GM21825 (cell line): ENCODE data around the gene PDHB.
"Not testable (repeated sequence)": the region's sequence is repeated elsewhere in the genome, so short reads cannot be mapped to it uniquely, and the experiment has no call there.

ENCODE experiments used
- ATAC-seq: cut with Tn5 transposase; IDR thresholded peaks from one replicate; pipeline ENCODE4 v1.9.1; 2021; ENCODE audit warnings: mild to moderate bottlenecking, moderate library complexity; ENCODE audit not compliant: unreplicated experiment

The PDHB gene

GRCh38 chr3:58440996-58441355 lies 7.3 kb upstream of the PDHB start:
- ATAC-seq, result not testable (repeated sequence)

- ATAC-seq, result not testable (repeated sequence)
Observed at GRCh38 chr3:58437276-58437675, 3.6 kb upstream of the PDHB start.

DNA sequence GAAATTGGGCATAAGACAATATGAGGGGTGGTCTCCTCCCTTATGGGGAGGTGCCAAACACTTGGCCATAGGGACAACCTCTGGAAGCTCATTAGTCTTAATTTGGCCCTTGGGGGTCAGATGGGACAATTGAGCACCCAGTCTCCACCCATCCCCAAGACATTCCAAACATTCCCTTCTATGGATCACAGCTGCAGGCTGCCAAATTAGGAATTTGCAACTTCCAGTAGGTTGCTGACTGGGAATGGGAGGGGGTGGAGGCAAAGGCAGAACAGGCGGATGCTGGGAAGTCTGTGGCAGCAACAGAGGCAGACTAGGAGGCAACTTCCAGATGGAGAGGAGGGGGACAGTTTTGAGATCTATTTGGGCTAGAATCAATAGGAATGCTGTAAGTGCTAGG lies 1.4 kb upstream of the PDHB start:
- no peak for ATAC-seq

DNA sequence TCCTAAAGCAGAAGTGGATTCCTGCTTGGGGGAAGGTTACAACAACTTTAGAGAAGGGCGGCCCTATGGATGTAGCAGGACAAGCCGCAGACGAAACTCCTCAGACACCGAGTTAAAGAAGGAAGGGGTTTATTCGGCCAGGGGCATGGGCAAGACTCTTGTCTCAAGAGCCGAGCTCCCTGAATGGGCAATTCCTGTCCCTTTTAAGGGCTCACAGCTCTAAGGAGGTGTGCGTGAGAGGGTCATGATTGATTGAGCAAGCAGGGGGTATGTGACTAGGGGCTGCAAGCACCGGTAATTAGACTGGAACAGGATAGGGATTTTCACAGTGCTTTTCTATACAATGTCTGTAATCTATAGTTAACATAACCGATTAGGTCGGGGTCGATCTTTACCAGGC lies 879 bp upstream of the PDHB start:
- ATAC-seq, result no peak

DNA sequence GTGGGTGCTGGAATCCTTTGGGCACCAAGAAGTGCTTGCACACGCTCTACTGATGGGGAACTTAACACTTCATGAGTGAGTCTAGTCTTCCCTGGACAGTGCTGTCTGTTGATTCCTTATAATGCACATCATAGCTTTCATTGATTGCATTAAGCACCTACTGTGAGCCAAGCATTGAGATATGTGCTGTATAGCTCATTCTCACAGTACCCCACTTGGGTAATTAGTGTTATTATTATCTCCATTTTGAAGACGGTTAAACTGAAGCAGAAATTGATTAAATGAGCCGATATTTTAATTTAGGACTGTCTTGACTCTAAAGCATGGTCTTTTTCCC lies 504 bp upstream of the PDHB start:
- no peak for ATAC-seq

- ATAC-seq, result no peak
Observed at GRCh38 chr3:58432905-58433304, 727 bp downstream of the PDHB start.

- peak; percentile 48 for ATAC-seq
Observed at GRCh38 chr3:58429657-58430056, 4.0 kb downstream of the PDHB start.

DNA sequence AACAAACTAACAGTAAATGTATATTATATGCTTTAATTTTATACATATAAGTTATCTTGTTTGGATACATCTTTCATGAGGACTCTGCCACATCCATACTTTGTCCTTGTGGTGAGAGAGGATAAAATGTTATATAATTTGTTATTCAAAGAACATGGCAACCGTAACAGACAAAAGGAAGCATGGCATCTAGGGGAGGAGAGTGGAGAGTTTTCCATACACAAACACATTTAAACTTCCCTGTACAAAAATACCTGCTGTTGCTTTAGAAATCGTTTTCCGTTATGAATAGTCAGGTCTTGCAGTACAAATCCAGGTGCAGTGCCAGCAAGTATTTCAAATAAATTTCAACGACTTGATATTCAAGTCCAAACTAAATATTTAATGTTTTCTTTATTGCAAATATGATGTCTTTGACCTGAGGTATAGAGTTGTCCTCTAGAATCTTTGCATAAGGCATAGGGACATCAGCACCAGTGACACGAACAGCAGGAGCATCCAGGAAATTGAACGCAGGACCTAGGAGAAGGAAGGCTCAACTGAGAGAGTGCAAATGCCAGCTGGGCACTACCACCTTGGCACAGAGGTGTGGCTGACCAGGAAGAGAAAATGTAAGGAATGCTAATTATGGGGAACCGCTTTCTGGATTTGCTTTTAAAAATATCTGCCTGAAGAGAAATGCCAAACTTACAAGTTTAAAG lies 5.8 kb downstream of the PDHB start:
- no peak for ATAC-seq

DNA sequence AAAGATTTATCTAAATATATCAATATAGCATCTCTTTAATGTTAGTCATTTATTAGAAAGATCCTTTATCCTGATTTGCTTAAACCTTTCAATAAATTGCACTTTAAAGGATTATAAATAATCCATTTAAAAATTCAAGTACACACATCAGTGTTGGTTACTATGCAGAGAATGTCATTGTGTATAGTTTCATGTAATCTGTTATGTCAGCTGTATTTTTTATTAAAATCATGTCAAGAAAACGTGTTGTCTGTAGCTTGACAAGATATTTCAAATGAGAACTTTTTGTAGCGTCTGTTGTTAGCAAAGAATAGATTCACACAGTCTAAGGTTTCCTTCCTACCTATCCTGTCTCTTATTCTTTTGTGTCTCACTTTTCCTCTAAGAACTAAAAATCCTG lies 7.8 kb downstream of the PDHB start:
- no peak for ATAC-seq

DNA sequence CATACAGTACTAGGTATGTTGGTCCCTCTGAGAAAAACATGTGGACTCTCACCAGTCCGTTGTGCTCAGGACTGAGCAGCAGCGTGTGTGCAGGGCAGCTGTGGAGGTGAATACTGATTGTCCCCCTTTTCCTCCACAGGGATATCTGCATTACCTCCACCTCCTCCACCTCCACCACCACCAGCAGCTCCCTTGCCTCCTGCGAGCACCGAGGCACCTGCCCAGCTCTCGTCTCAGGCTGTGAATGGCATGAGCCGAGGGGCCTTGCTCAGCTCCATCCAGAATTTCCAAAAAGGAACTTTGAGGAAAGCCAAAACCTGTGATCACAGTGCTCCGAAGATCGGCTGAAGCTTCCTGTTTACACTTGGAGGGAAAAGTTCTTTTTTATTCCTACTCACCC lies 9.0 kb downstream of the PDHB start:
- ATAC-seq, result no peak

- ATAC-seq, result no peak
Observed at GRCh38 chr3:58422756-58423325, 10.8 kb downstream of the PDHB start.

- no peak for ATAC-seq
Observed at GRCh38 chr3:58421004-58421403, 12.6 kb downstream of the PDHB start.

GRCh38 chr3:58419780-58420507 lies 13.7 kb downstream of the PDHB start:
- peak; percentile 61 for ATAC-seq

DNA sequence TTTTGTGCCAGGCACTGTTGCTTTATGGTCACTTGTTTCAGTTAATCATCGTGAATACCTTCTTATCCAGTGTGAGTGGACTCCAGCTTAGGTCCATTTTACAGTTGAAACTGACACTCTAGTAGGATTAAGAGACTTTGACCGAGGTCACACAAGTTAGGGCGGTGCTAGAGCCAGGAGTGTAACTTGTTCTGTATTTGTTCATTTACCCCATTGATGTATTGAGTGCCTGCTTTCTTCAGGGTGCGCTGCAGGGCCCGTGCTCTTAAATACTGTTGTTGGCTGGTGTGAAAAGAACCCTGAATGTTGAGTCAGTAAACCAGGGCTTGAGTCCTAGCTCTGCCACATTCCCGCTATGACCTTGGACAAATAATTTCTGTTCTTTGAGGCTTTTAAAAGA lies 15.4 kb downstream of the PDHB start:
- ATAC-seq, result no peak

GRCh38 chr3:58417075-58417474 lies 16.6 kb downstream of the PDHB start:
- no peak for ATAC-seq

DNA sequence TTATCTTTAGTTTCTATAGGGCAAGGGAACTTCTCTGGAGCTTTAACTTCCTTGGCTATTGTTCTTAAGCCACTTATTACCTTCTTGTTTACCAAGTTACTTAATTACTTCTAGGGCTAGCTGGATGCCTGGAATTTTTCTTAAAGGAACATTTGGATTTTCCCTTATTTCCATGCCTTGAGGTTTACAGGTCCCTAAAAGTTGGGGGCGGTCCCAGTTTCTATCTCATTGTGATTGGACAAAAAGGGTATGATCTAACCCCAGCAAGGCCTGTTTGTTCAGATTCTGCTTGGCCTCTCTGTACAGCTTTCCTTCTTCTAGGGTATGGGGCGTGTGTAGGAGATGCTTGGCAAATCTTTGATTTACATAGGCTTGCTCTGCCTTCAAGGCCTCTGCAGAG lies 17.4 kb downstream of the PDHB start:
- ATAC-seq, result no peak

- ATAC-seq, result no peak
Observed at GRCh38 chr3:58414538-58415197, 19.0 kb downstream of the PDHB start.

- ATAC-seq, result no peak
Observed at GRCh38 chr3:58411851-58412830, 21.5 kb downstream of the PDHB start.

GRCh38 chr3:58411036-58411435 lies 22.6 kb downstream of the PDHB start:
- no peak for ATAC-seq

DNA sequence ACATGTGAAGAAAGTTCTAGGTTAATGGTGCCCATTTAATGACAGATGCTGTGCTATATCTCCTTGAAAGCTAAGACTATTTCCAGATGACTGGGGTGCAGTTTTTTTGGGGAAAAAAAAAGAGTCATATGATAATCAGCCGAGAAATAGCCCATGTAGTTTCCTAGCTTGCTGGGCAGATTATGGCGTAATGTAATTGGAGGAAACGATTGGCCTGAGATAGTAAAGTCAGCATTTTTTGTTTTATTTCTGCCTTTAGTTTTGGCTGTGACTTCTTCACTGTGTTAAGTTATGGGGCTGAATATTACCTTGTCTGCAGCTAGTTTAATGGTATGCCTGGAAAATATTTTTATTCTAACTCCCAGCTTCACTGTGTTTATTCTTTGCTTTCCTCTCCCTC lies 24.0 kb downstream of the PDHB start:
- ATAC-seq, result no peak

- no peak for ATAC-seq
Observed at GRCh38 chr3:58408906-58409305, 24.7 kb downstream of the PDHB start.
